HG02981 (cell line): ENCODE results near the gene HEY2.
A peak's percentile ranks its signal among the peaks of the same experiment; 100 is the strongest.

Experiments
- ATAC-seq: cut with Tn5 transposase; IDR thresholded peaks from one replicate; pipeline ENCODE4 v1.9.1; 2021; ENCODE audit warnings: mild to moderate bottlenecking, moderate library complexity; ENCODE audit not compliant: unreplicated experiment

HEY2 gene

GRCh38 chr6:125743604-125744003, 5.8 kb upstream of the HEY2 start:
- ATAC-seq: no peak

- ATAC-seq: no peak
Measured at GRCh38 chr6:125745281-125746018, 4.0 kb upstream of the HEY2 start.

- ATAC-seq: no peak
Measured at GRCh38 chr6:125746019-125746414, 3.4 kb upstream of the HEY2 start.

GRCh38 chr6:125746731-125747588, 2.5 kb upstream of the HEY2 start:
- peak; percentile 47 for ATAC-seq

GRCh38 chr6:125747589-125748405, 1.6 kb upstream of the HEY2 start:
- ATAC-seq: no peak

GRCh38 chr6:125748406-125749172, 843 bp upstream of the HEY2 start:
- ATAC-seq: no peak

GRCh38 chr6:125749865-125750691, 646 bp downstream of the HEY2 start:
- ATAC-seq: no peak

GRCh38 chr6:125750692-125751333, 1.4 kb downstream of the HEY2 start:
- ATAC-seq: no peak

GRCh38 chr6:125751334-125751916, 2.0 kb downstream of the HEY2 start:
- no peak for ATAC-seq

GRCh38 chr6:125752773-125753172, 3.3 kb downstream of the HEY2 start:
- no peak for ATAC-seq

GRCh38 chr6:125753218-125753936, 3.9 kb downstream of the HEY2 start:
- ATAC-seq: no peak

GRCh38 chr6:125753937-125754259, 4.5 kb downstream of the HEY2 start:
- no peak for ATAC-seq

GRCh38 chr6:125754566-125754965, 5.1 kb downstream of the HEY2 start:
- ATAC-seq: no peak

- no peak for ATAC-seq
Measured at GRCh38 chr6:125759184-125759902, 9.9 kb downstream of the HEY2 start.

- no peak for ATAC-seq
Measured at GRCh38 chr6:125759959-125760457, 10.6 kb downstream of the HEY2 start.

GRCh38 chr6:125764121-125764671, 14.8 kb downstream of the HEY2 start:
- no peak for ATAC-seq

GRCh38 chr6:125765944-125766343, 16.5 kb downstream of the HEY2 start:
- no peak for ATAC-seq
